HG03460 (cell line): ENCODE results near the gene BPIFA2.
"Not testable (repeated sequence)": the region's sequence is repeated elsewhere in the genome, so short reads cannot be mapped to it uniquely, and the experiment has no call there.

ENCODE experiments used
- ATAC-seq: cut with Tn5 transposase; IDR thresholded peaks from one replicate; pipeline ENCODE4 v1.9.1; 2021; ENCODE audit not compliant: unreplicated experiment

The BPIFA2 gene

DNA sequence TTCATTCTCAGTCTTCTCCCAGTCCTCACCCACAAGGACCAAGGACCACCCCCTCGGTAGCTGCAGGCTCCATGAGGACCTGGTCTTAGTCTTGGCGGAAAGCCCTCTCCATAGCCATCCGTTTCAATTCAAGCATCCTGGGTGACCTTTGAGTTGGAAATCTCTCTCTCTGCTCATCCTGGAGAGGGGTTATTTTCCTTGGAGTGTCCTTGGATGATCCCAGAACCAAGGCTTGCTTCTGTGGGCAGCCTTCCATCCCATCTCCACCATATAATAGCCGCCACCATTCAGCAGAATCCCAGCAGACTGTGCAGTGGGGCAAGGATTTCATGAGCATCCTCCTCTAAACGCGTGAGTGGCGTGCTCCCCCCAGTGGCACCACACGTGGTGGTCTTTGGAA is at the start of gene BPIFA2:
TSS of gene BPIFA2 (plus strand) at position 301 of the 400 bp plus-strand sequence. CDS start 987 bp downstream, outside the sequence.
- no peak for ATAC-seq

GRCh38 chr20:33119725-33120720 is 47.9 kb upstream of the BPIFA2 start:
- ATAC-seq: no peak

GRCh38 chr20:33120934-33121333 is 47.0 kb upstream of the BPIFA2 start:
- ATAC-seq: no peak

DNA sequence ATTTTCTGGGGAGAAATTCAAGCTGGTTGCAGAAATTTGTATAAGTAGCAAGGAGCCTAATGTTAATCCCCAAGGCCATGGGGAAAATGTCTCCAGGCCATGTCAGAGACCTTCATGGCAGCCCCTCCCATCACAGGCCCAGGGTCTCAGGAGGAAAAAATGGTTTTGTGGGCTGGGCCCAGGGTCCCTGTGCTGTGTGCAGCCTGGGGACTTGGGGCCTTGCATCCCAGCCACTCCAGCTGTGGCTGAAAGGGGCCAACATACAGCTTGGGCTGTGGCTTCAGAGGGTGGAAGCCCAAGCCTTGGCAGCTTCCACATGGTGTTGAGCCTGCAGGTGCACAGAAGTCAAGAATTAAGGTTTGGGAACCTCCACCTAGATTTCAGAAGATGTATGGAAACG is 45.7 kb upstream of the BPIFA2 start:
- not testable (repeated sequence) for ATAC-seq

DNA sequence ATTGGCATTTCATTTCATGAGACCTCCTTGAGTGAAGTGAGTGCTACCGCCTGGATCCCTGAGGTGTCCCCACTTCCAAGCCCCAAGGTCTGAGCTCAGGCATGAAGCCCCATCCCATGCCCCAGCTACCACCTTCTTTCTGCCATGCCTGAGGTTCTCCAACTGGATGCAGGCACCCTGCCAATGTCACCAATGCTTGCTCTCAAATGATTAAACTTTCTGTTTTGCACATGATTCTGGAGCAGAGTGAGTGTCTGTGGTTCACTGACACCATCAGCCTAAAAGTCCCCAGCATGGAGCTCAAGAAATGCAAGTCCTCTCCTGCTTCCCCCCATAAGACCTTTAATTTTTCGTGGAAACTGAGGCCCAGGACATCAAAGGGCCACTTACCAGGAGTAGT is 43.7 kb upstream of the BPIFA2 start:
- ATAC-seq: no peak

GRCh38 chr20:33124994-33125393 is 43.0 kb upstream of the BPIFA2 start:
- no peak for ATAC-seq

GRCh38 chr20:33125983-33126382 is 42.0 kb upstream of the BPIFA2 start:
- ATAC-seq: no peak

- no peak for ATAC-seq
These were observed 40.4 kb upstream of the BPIFA2 start for GRCh38 chr20:33127422-33128097.

DNA sequence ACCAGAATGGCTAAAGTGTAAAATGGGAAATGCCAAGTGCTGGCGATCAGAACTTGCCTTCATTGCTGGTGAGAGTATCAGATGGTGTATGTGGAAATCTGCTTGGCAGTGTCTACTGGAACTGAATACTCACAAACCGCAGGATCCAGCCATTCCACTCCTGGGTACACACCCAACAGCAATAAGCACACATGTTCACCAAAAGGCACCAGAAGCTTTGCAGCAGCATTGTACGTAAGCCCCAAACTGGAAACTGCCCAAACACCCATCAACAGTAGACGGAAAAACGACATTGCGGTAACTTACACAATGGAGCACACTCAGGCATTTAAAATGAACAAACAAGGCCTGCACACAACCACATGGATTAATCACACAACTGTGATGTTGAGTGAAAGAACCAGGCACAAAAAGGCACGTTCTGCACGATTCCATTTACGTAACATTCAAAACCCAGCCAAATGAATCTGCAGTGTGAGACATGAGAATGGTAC is 37.3 kb upstream of the BPIFA2 start:
- ATAC-seq: no peak

GRCh38 chr20:33131949-33132473 is 35.9 kb upstream of the BPIFA2 start:
- no peak for ATAC-seq

- ATAC-seq: no peak
These were observed 35.2 kb upstream of the BPIFA2 start for GRCh38 chr20:33132513-33133372.

DNA sequence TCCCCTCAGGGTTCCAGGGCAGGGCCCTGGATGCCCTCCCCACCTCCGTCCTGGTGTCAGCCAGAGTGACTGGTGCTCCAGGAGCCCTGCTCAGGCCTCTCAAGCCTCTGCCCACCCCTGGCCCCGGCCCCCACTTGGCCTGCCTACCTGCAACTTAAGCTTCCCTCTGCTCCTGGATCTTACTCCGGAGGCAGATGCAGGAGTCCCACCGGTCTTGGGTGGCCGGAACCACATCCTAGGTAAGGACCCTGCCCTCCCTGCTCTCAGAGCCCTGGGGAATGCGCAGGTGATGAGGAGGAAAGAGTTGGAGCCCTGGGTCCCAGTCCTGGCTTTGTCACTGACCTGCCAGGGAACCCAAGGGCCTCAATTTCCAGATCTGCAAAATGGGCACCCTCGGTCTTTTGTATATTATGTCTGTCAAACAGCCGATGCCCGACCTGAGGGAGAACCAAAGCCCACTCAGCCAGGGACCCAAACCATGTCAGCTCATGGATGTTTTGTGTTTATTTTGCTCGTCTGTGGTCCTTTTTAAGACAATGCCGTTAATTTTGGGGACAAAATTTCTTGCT is 34.5 kb upstream of the BPIFA2 start:
- ATAC-seq: no peak

GRCh38 chr20:33137195-33137594 is 30.8 kb upstream of the BPIFA2 start:
- no peak for ATAC-seq

DNA sequence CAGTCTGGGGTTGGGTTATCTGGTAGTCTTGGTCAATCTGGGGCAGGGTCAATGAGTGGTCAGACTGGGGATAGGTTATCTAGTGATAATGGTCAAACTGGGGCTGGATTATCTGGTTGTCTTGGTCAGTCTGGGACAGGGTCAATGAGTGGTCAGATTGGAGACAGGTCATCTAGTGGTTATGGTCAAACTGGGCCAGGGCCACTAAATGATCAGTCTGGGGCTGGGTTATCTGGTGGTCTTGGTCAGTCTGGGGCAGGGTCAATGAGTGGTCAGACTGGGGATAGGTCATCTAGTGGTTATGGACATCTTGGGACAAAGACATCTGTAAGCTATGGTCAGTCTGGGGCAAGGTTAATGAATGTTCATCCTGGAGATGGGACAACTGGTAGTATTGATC is 28.5 kb upstream of the BPIFA2 start:
- no peak for ATAC-seq

GRCh38 chr20:33145521-33145920 is 22.4 kb upstream of the BPIFA2 start:
- no peak for ATAC-seq

GRCh38 chr20:33147299-33147698 is 20.7 kb upstream of the BPIFA2 start:
- ATAC-seq: no peak

DNA sequence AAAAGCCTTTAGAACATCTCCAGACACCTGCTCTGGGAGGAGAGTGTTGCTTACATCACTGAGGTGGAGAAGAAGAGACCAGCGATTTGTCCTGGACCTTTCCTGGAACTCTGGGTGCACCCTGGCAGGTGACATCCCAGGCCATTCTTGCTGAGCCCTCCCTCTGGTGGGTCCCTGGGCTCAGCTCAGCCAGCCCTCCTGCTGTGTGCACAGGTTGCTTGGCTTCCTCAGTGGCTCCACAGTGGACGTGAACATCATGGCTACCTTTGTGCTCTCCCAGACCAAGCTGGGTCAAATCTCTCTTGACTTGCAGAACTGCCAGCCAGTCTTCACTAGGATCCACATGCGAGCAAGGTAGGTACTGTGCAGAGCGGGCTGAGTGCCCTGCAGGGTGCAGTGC is 19.9 kb upstream of the BPIFA2 start:
- ATAC-seq: no peak

DNA sequence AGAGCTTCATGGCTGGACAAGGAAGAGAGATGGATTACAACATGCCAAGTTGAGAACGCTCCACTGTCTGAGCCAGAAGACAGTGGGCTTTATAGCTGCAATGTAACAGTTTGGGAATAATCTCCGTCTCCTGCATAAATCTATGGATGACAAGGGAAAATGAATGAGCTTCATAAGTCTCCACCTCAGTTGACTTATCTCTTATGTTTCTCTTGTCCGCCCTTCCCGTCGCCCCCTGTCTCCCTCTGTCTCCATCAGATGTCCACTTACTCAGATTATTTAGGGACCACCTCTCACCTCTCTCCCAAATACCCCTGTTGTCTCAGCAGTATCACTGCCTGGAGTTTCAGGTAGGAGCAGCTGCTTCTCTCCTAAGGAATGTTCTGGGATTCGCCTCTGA is 13.7 kb upstream of the BPIFA2 start:
- no peak for ATAC-seq

- ATAC-seq: no peak
These were observed 9.1 kb upstream of the BPIFA2 start for GRCh38 chr20:33158637-33159385.

DNA sequence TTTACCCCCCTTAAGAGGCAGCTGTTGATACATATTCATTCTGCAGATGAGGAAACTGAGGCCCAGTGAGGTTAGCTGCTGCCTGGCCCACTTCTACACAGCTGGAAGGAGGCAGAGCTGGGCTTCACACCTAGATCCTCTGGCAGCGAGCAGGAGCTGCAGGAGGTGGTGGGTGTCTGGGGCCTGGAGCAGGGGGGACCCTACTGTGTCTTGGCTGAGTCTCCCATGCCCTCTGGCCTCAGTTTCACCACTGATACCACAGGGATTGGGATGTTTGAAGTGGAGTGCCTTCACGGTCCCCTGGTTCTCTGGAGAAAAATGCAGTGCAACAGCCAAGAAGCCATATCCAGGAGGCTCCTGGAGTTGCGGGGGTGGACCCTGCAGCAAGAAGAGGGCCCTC is 8.2 kb upstream of the BPIFA2 start:
- no peak for ATAC-seq
